ENCODE results near the gene PLEKHJ1.

- no peak for TF ChIP-seq CTCF (conservative IDR thresholded peaks at IDR 0.05; ENCODE audit: low read depth, low read length)
- no peak for TF ChIP-seq EZH2 (IDR thresholded peaks at IDR 0.05; ENCODE audit: low read length, unreplicated experiment)
- TF ChIP-seq EZH2phosphoT487 (IDR thresholded peaks at IDR 0.05; ENCODE audit: borderline replicate concordance, low read length), result no peak
Measured at GRCh38 chr19:2210206-2210605, 25.9 kb downstream of the PLEKHJ1 start.
